HG03196 (cell line): ENCODE results near the gene MT1B.

Experiments
- ATAC-seq: cut with Tn5 transposase; IDR thresholded peaks from one replicate; pipeline ENCODE4 v1.9.1; 2021; ENCODE audit not compliant: unreplicated experiment

MT1B gene

GRCh38 chr16:56651586-56651985 lies at the start of gene MT1B:
MT1B (plus strand) TSS chr16:56651886; CDS start chr16:56651954, 68 bp downstream.
- no peak for ATAC-seq

- ATAC-seq, result no peak
Observed at GRCh38 chr16:56603589-56603988, 48.1 kb upstream of the MT1B start.

- ATAC-seq, result no peak
Observed at GRCh38 chr16:56604966-56605365, 46.7 kb upstream of the MT1B start.

- no peak for ATAC-seq
Observed at GRCh38 chr16:56605475-56605874, 46.2 kb upstream of the MT1B start.

GRCh38 chr16:56606071-56606475 lies 45.6 kb upstream of the MT1B start:
- no peak for ATAC-seq

GRCh38 chr16:56606476-56607108 lies 45.1 kb upstream of the MT1B start:
- no peak for ATAC-seq

- ATAC-seq, result no peak
Observed at GRCh38 chr16:56607109-56607618, 44.5 kb upstream of the MT1B start.

GRCh38 chr16:56607675-56608042 lies 44.0 kb upstream of the MT1B start:
- no peak for ATAC-seq

- peak; percentile 87 for ATAC-seq
Observed at GRCh38 chr16:56608043-56608875, 43.4 kb upstream of the MT1B start, which contains the start of gene MT2A. MT2A (plus strand) TSS chr16:56608584; CDS start chr16:56608656, 72 bp downstream.

- no peak for ATAC-seq
Observed at GRCh38 chr16:56608876-56609462, 42.7 kb upstream of the MT1B start.

- ATAC-seq, result peak; percentile 27
Observed at GRCh38 chr16:56609463-56609921, 42.2 kb upstream of the MT1B start.

GRCh38 chr16:56610017-56610608 lies 41.6 kb upstream of the MT1B start:
- ATAC-seq, result no peak

- ATAC-seq, result no peak
Observed at GRCh38 chr16:56610609-56611111, 41.0 kb upstream of the MT1B start.

- no peak for ATAC-seq
Observed at GRCh38 chr16:56611281-56611833, 40.3 kb upstream of the MT1B start.

GRCh38 chr16:56613706-56614105 lies 38.0 kb upstream of the MT1B start:
- ATAC-seq, result no peak

GRCh38 chr16:56614549-56614991 lies 37.1 kb upstream of the MT1B start:
- no peak for ATAC-seq

GRCh38 chr16:56615353-56615752 lies 36.3 kb upstream of the MT1B start:
- no peak for ATAC-seq

GRCh38 chr16:56616608-56617211 lies 35.0 kb upstream of the MT1B start:
- no peak for ATAC-seq

GRCh38 chr16:56617212-56618085 lies 34.2 kb upstream of the MT1B start:
- no peak for ATAC-seq
